ENCODE data around the gene GALK1.

The GALK1 gene

GRCh38 chr17:75722542-75723095 is 42.4 kb downstream of the GALK1 start:
- DNase-seq = no peak

GRCh38 chr17:75722076-75722475 is 42.9 kb downstream of the GALK1 start:
- DNase-seq = no peak

DNA sequence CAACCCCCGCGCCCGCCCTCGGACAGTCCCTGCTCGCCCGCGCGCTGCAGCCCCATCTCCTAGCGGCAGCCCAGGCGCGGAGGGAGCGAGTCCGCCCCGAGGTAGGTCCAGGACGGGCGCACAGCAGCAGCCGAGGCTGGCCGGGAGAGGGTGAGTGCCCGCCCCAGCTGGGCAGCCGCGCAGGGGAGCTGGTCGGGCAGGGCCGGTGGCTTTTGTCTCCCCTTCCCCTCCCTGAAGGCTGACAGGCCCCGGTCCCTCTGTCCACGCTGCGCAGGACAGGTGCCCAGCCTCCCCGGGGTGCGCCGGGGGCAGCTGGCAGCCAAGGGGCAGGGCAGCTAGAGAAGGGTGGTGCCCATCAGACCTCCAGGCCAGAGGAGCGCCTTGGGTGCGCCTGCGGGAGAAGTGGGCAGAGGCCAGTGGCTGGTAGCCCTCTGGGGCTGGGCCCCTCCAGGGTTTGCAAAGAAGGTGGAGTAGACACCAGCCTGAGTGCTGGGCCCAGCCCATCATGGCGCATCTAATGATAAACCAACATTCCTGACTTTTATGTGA is 43.5 kb downstream of the GALK1 start:
- DNase-seq = no peak

GRCh38 chr17:75720656-75721462 is 44.1 kb downstream of the GALK1 start, which contains the start of gene ITGB4:
Gene ITGB4 (plus strand): TSS chr17:75721459. CDS start chr17:75724704, 3,245 bp downstream.
- DNase-seq = no peak

- DNase-seq = no peak
These were observed 45.3 kb downstream of the GALK1 start for GRCh38 chr17:75719732-75720131.

DNA sequence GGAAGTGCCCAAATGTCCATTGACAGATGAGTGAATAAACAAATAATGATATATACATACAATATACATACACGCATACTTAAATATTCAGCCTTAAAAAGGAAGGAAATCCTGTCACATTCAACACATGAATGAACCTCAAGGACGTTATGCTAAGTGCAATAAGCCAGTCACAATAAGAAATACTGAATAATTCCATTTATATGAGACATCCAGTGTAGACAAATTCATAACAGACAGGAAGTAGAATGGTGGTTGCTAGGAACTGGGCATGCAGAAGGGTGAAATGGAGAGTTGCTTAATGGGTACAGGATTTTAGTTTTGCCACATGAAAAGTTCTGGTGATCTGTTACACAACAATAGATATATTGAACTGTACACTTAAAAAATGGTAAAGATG is 52.5 kb downstream of the GALK1 start:
- no peak for DNase-seq

Data from NCI-H1694 treated with DMSO at 0.1 percent for 48 hours (cell line).